ENCODE measurements around the gene FOXP1. TPM values are rescaled to one million over a fixed set of nuclear protein-coding genes. Genes with fewer than 3 reads are reported as not detected.

The FOXP1 gene
- total and polyA plus RNA-seq, 9 of the 15 experiments (the other 6 are each of a cell fraction or from before 2014, with no cell fraction given): 7.7 to 34.5 (median 13.7) TPM

DNA sequence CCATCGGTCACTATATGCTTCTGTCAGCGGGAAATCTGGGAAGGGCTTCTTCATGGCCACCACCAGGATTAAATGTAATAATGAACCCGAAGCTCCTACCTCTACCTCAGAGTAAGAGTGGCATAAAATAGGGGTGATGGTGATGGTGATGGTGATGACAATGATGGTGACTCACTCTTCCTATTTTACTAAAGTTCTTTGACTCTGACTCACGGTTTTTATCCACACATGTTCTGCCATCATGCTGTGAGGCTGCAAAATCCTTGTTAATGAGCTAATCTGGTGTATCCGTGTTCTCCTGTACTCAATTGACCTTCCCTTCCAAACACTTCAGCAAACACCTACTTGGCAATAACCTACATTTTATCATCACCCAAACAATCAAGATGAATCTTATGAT, 18.3 kb upstream of the FOXP1 start:
- Histone ChIP-seq H3K27ac (ENCODE audit: extremely low read depth, low read depth, low read length) (no peak overlapping the region), H3K79me2 (ENCODE audit: control insufficient read depth, insufficient read depth, low read length) (no peaks in the 10 kb centered on the region), H2AFZ (ENCODE audit: low read depth, low read length) (no peak overlapping the region), H3K4me3 (no peak overlapping the region), H3K4me1 (replicated peaks in 1 of 2; ENCODE audit: control insufficient read depth in 2 of 2, insufficient read depth in 2 of 2, low read length in 2 of 2) (peaks cover 0 to 11% of the 10 kb centered on the region in 2 experiments; a peak in 2 of 5 replicates), H3K27me3 (ENCODE audit: control insufficient read depth in 2 of 2, insufficient read depth in 2 of 2, low read length in 2 of 2) (no peaks in the 10 kb centered on the region), H3K9me3 (replicated peaks; ENCODE audit: control insufficient read depth, insufficient read depth, low read depth, low read length) (no peaks in the 10 kb centered on the region), H3K4me2 (ENCODE audit: insufficient read depth, low read length) (no peak overlapping the region), H3K36me3 (ENCODE audit: control insufficient read depth, insufficient read depth, low read length) (no peaks in the 10 kb centered on the region), H4K20me1 (replicated peaks; ENCODE audit: control insufficient read depth, insufficient read depth, low read length) (no peaks in the 10 kb centered on the region), H3K9ac (ENCODE audit: insufficient read depth in 1 of 2, low read depth in 2 of 2, low read length in 2 of 2) (no peak overlapping the region), H3K9me1 (ENCODE audit: control insufficient read depth, insufficient read depth, low read length) (no peaks in the 10 kb centered on the region)
- in situ Hi-C loops (cut with MboI) (no loop called here), intact Hi-C loops (cut with micrococcal nuclease) (no loop called here)
- CTCF ChIA-PET (ENCODE audit: low intra/inter-chr PET ratio): no interaction called here
- POLR2A ChIA-PET: interaction anchor here (1.2 kb wide), 1 partner anchor 21 kb away, joined by 3 read pairs; no protein-coding TSS in a partner anchor
- no peak for DNase-seq (ENCODE audit: extremely low read depth in 1 of 4, low spot score in 3 of 4)
- no TSS peak for BruUV-seq (replicated peaks)
- WGBS (ENCODE audit: insufficient coverage, low coverage, missing lambda C conversion rate): 43% methylated on average over 5 of the region's 5 CpGs
- ATAC-seq: no peak
- TF ChIP-seq FOSL1 (tag; conservative IDR thresholded peaks at IDR 0.05): 0 out of 2 replicates have a peak, but pooled peaks have one; percentile 39
- TF ChIP-seq SMARCA5 (IDR thresholded peaks at IDR 0.05): no peak
- TF ChIP-seq, protein P1, sequence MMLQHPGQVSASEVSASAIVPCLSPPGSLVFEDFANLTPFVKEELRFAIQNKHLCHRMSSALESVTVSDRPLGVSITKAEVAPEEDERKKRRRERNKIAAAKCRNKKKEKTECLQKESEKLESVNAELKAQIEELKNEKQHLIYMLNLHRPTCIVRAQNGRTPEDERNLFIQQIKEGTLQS (IDR thresholded peaks at IDR 0.05): peak; percentile 74
- TF ChIP-seq, protein P1 (CRISPR knock-in tag; conservative IDR thresholded peaks at IDR 0.05): no peak
- TF ChIP-seq NBN (IDR thresholded peaks at IDR 0.05; ENCODE audit: low read depth): no peak
- no peak for TF ChIP-seq UBTF (IDR thresholded peaks at IDR 0.05; ENCODE audit: borderline replicate concordance in 1 of 2, low read depth in 2 of 2, low read length in 2 of 2)
- no peak for TF ChIP-seq EGR1 (conservative IDR thresholded peaks at IDR 0.05)
- TF ChIP-seq ELK3 (CRISPR knock-in tag; IDR thresholded peaks at IDR 0.05): no peak
- no peak for TF ChIP-seq HSF4 (CRISPR knock-in tag; IDR thresholded peaks at IDR 0.05; ENCODE audit: borderline replicate concordance)
- no peak for TF ChIP-seq GATAD2B (IDR thresholded peaks at IDR 0.05; ENCODE audit: borderline replicate concordance)
- FAIRE-seq: no peak
